Breast epithelium (tissue), 4 donors: ENCODE results near the gene IMPA2. TPM values are rescaled to one million over a fixed set of nuclear protein-coding genes. Genes with fewer than 3 reads are reported as not detected.

Experiments used
- DNase-seq, 2 donors: peaks; one replicate each; pipeline ENCODE4 v3.0.0-alpha.2; 2019; ENCODE audit warnings: low spot score in 2 of 2
- H3K27ac ChIP-seq, 2 donors: fragments of 200-600 bp; sonication (generic) in 1 of 2; one replicate each; pipeline ENCODE4 v1.5.1; 2016 to 2019; ENCODE audit warnings: mild to moderate bottlenecking in 1 of 2
- H3K27me3 ChIP-seq, 2 donors: fragments of 200-600 bp; sonication (generic) in 1 of 2; one replicate each; pipeline versions ENCODE4 v1.5.1 to v1.6.0; 2017 to 2019; ENCODE audit warnings: control low read depth in 1 of 2, mild to moderate bottlenecking in 1 of 2
- H3K36me3 ChIP-seq: fragments of 200-600 bp; one replicate; pipeline ENCODE4 v1.5.1; 2019
- H3K4me1 ChIP-seq, 2 donors: fragments of 200-600 bp; sonication (generic); one replicate each; pipeline ENCODE4 v1.5.1; 2016 to 2019; ENCODE audit warnings: control low read depth in 1 of 2
- H3K4me3 ChIP-seq, 3 donors: fragments of 200-600 bp; sonication (generic); 1 replicate in 2 of 3; 2 replicates in 1 of 3; pipeline ENCODE4 v1.5.1; 2016 to 2019; ENCODE audit warnings: mild to moderate bottlenecking in 3 of 3, moderate library complexity in 2 of 3
- H3K9me3 ChIP-seq, 2 donors: fragments of 200-600 bp; sonication (generic) in 1 of 2; one replicate each; pipeline ENCODE4 v1.5.1; 2016 to 2019; ENCODE audit warnings: control low read depth in 1 of 2
- POLR2A ChIP-seq: fragments of 450-650 bp; IDR thresholded peaks from one replicate; pipeline ENCODE4 v1.6.1; 2016; ENCODE audit warnings: antibody characterized with exemption, mild to moderate bottlenecking, moderate library complexity
- POLR2AphosphoS5 ChIP-seq, 3 donors: sonication (generic); formaldehyde crosslinking; IDR thresholded peaks; one replicate each; pipeline ENCODE4 v1.6.1; 2017; ENCODE audit warnings: antibody characterized with exemption in 3 of 3
- intact Hi-C: fragments of 100-400 bp; cut with DNase I; formaldehyde crosslinking; loops from one replicate; pipeline ENCODE4 v1.15.1; 2023; ENCODE audit warnings: low total_unique reads
- total RNA-seq, 3 donors: library from RNA; depleted of rRNA; stranded (reverse); fragments of >200 nt; gene quantifications; one replicate each; pipeline ENCODE4 v1.1.0, GENCODE V29; 2016
- TF ChIP-seq, protein P1 (sequence below), 3 donors: fragments of 450-650 bp; IDR thresholded peaks; one replicate each; pipeline ENCODE4 v1.5.1; 2016 to 2017; ENCODE audit warnings: antibody characterized with exemption in 3 of 3, mild to moderate bottlenecking in 3 of 3, moderate library complexity in 3 of 3

Gene IMPA2
- total RNA-seq, 3 donors from 2014 or later, result 25.2 to 26.5 (median 26.2) TPM

GRCh38 chr18:12028040-12028628 lies 46.8 kb downstream of the IMPA2 start:
- no peak for DNase-seq
- Histone ChIP-seq H3K4me3 (no peak overlapping the region), H3K36me3 (no peaks in the 10 kb centered on the region), H3K27me3 (no peaks in the 10 kb centered on the region), H3K27ac (peak overlapping the region; percentile 26 to 33), H3K4me1 (no peaks in the 10 kb centered on the region), H3K9me3 (no peaks in the 10 kb centered on the region)
- intact Hi-C loops, result loop anchor here (10.0 kb wide), 1 partner anchor 207 kb away; no protein-coding TSS in a partner anchor
- TF ChIP-seq POLR2A, result no peak
- TF ChIP-seq, protein P1, sequence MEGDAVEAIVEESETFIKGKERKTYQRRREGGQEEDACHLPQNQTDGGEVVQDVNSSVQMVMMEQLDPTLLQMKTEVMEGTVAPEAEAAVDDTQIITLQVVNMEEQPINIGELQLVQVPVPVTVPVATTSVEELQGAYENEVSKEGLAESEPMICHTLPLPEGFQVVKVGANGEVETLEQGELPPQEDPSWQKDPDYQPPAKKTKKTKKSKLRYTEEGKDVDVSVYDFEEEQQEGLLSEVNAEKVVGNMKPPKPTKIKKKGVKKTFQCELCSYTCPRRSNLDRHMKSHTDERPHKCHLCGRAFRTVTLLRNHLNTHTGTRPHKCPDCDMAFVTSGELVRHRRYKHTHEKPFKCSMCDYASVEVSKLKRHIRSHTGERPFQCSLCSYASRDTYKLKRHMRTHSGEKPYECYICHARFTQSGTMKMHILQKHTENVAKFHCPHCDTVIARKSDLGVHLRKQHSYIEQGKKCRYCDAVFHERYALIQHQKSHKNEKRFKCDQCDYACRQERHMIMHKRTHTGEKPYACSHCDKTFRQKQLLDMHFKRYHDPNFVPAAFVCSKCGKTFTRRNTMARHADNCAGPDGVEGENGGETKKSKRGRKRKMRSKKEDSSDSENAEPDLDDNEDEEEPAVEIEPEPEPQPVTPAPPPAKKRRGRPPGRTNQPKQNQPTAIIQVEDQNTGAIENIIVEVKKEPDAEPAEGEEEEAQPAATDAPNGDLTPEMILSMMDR (IDR thresholded peaks at IDR 0.05), result no peak
- TF ChIP-seq POLR2AphosphoS5 (IDR thresholded peaks at IDR 0.05), result no peak

DNA sequence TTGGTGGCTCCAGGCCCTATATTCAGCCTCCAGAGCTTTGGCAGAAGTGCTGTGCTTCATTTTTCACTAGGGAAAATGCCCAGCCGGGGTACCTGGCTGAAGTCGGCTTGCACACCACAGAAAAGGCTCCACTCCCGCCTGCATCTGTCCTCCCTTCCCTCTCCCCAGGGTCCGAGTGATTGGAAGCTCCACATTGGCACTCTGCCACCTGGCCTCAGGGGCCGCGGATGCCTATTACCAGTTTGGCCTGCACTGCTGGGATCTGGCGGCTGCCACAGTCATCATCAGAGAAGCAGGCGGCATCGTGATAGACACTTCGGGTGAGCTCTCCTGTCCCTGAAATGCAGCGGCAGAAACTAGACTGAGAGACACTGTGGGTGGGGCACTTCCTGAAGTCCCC lies 47.4 kb downstream of the IMPA2 start:
- TF ChIP-seq POLR2AphosphoS5 (IDR thresholded peaks at IDR 0.05) (no peak), POLR2A (no peak)
- TF ChIP-seq, protein P1 (IDR thresholded peaks at IDR 0.05), result no peak
- Histone ChIP-seq H3K27ac (peak overlapping the region; percentile 26 to 33), H3K4me3 (no peak overlapping the region), H3K9me3 (no peaks in the 10 kb centered on the region), H3K36me3 (no peaks in the 10 kb centered on the region), H3K4me1 (no peaks in the 10 kb centered on the region), H3K27me3 (no peaks in the 10 kb centered on the region)
- no peak for DNase-seq
- intact Hi-C loops, result loop anchor here (10.0 kb wide), 1 partner anchor 206 kb away; no protein-coding TSS in a partner anchor

- no peaks in the 10 kb centered on the region for H3K27me3 ChIP-seq
- no peak overlapping the region for H3K27ac ChIP-seq
- H3K9me3 ChIP-seq, result no peaks in the 10 kb centered on the region
- H3K36me3 ChIP-seq, result no peaks in the 10 kb centered on the region
- peak in 1 of 2 donors; percentile 15 for DNase-seq
- intact Hi-C loops, result loop anchor here (10.0 kb wide), 1 partner anchor 205 kb away; no protein-coding TSS in a partner anchor
- TF ChIP-seq POLR2A (no peak), POLR2AphosphoS5 (IDR thresholded peaks at IDR 0.05) (no peak)
- TF ChIP-seq, protein P1 (IDR thresholded peaks at IDR 0.05), result no peak
- H3K4me3 ChIP-seq, result no peak overlapping the region
- no peaks in the 10 kb centered on the region for H3K4me1 ChIP-seq
Measured at GRCh38 chr18:12029786-12030584, 48.7 kb downstream of the IMPA2 start.

- TF ChIP-seq, protein P1 (IDR thresholded peaks at IDR 0.05), result no peak
- TF ChIP-seq POLR2A, result no peak
- no peak for TF ChIP-seq POLR2AphosphoS5 (IDR thresholded peaks at IDR 0.05)
- Histone ChIP-seq H3K4me3 (no peak overlapping the region), H3K27me3 (no peaks in the 10 kb centered on the region), H3K27ac (no peak overlapping the region), H3K36me3 (no peaks in the 10 kb centered on the region), H3K9me3 (no peaks in the 10 kb centered on the region), H3K4me1 (no peaks in the 10 kb centered on the region)
- intact Hi-C loops, result no loop called here
- peak in 1 of 2 donors; percentile 3 for DNase-seq
Measured at GRCh38 chr18:12030670-12031069, 49.4 kb downstream of the IMPA2 start.

DNA sequence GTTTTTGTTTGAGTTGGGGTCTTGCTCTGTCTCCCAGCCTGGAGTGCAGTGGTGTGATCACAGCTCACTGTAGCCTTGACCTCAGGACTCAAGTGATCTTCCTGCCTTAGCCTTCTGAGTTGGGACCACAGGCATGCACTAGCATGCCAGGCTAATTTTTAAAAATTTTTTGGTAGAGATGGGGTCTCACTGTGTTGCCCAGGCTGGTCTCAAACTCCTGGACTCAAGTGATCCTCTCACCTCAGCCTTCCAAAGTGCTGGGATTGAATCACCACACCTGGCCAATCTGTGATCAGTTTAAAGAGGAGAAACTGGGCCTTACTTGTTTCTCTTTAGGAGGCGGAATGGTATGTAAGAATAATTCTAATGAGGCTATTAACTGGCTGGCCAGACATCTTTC lies 49.9 kb downstream of the IMPA2 start:
- TF ChIP-seq, protein P1 (IDR thresholded peaks at IDR 0.05), result no peak
- no peak for TF ChIP-seq POLR2A
- no peak for TF ChIP-seq POLR2AphosphoS5 (IDR thresholded peaks at IDR 0.05)
- intact Hi-C loops, result no loop called here
- H3K4me3 ChIP-seq, result no peak overlapping the region
- H3K27ac ChIP-seq, result peak overlapping the region in 1 of 2 donors; percentile 53
- no peaks in the 10 kb centered on the region for H3K27me3 ChIP-seq
- H3K36me3 ChIP-seq, result no peaks in the 10 kb centered on the region
- H3K4me1 ChIP-seq, result no peaks in the 10 kb centered on the region
- H3K9me3 ChIP-seq, result no peaks in the 10 kb centered on the region
- DNase-seq, result no peak
